ENCODE measurements around the gene LTBP1. TPM values are rescaled to one million over a fixed set of nuclear protein-coding genes. Genes with fewer than 3 reads are reported as not detected.

The LTBP1 gene
- total RNA-seq, 1 donor from 2014 or later, result 0.07 TPM

GRCh38 chr2:32940316-32940997, 6.3 kb upstream of the LTBP1 start:
- ATAC-seq (ENCODE audit: low read depth) (no peak), DNase-seq (no peak)
- ChIA-PET CTCF (no interaction called here), POLR2A (no interaction called here)
- Mint-ChIP-seq H3K36me3 (ENCODE audit: low read depth) (no peaks in the 10 kb centered on the region), H3K9me3 (no peaks in the 10 kb centered on the region), H3K4me3 (no peak overlapping the region), H3K27ac (no peak overlapping the region), H3K27me3 (peaks cover 15% of the 10 kb centered on the region), H3K4me1 (no peaks in the 10 kb centered on the region)
- intact Hi-C loops (cut with micrococcal nuclease), result no loop called here
- TF ChIP-seq CTCF (IDR thresholded peaks at IDR 0.05), result no peak

GRCh38 chr2:32941944-32942690, 4.6 kb upstream of the LTBP1 start:
- no peak overlapping the region for H3K4me3 Mint-ChIP-seq
- TF ChIP-seq CTCF (IDR thresholded peaks at IDR 0.05), result no peak
- no peak for DNase-seq
- ChIA-PET CTCF (no interaction called here), POLR2A (no interaction called here)
- no peaks in the 10 kb centered on the region for H3K9me3 Mint-ChIP-seq
- H3K27me3 Mint-ChIP-seq, result peaks cover 12% of the 10 kb centered on the region
- no peak overlapping the region for H3K27ac Mint-ChIP-seq
- H3K4me1 Mint-ChIP-seq, result peaks cover 5% of the 10 kb centered on the region
- intact Hi-C loops (cut with micrococcal nuclease), result no loop called here
- no peak for ATAC-seq (ENCODE audit: low read depth)
- H3K36me3 Mint-ChIP-seq (ENCODE audit: low read depth), result no peaks in the 10 kb centered on the region

- ATAC-seq (ENCODE audit: low read depth) (no peak), DNase-seq (no peak)
- Mint-ChIP-seq H3K9me3 (no peaks in the 10 kb centered on the region), H3K27ac (no peak overlapping the region), H3K4me1 (peaks cover 7% of the 10 kb centered on the region), H3K4me3 (no peak overlapping the region), H3K36me3 (ENCODE audit: low read depth) (no peaks in the 10 kb centered on the region), H3K27me3 (peaks cover 13% of the 10 kb centered on the region)
- CTCF ChIA-PET, result no interaction called here
- TF ChIP-seq CTCF (IDR thresholded peaks at IDR 0.05), result no peak
- intact Hi-C loops (cut with micrococcal nuclease), result no loop called here
- POLR2A ChIA-PET, result no interaction called here
Measured at GRCh38 chr2:32942793-32943485, 3.8 kb upstream of the LTBP1 start.

GRCh38 chr2:32945286-32945685, 1.5 kb upstream of the LTBP1 start:
- no peaks in the 10 kb centered on the region for H3K9me3 Mint-ChIP-seq
- CTCF ChIA-PET, result interaction anchor here (0.6 kb wide), 1 partner anchor 38 kb away, joined by 3 read pairs; no protein-coding TSS in a partner anchor
- H3K27me3 Mint-ChIP-seq, result peaks cover 29% of the 10 kb centered on the region
- no peak overlapping the region for H3K4me3 Mint-ChIP-seq
- POLR2A ChIA-PET, result interaction anchor here (0.7 kb wide), 1 partner anchor 329 kb away, joined by 3 read pairs; no protein-coding TSS in a partner anchor
- no peaks in the 10 kb centered on the region for H3K36me3 Mint-ChIP-seq (ENCODE audit: low read depth)
- no peak overlapping the region for H3K27ac Mint-ChIP-seq
- H3K4me1 Mint-ChIP-seq, result peaks cover 9% of the 10 kb centered on the region
- DNase-seq, result no peak
- TF ChIP-seq CTCF (IDR thresholded peaks at IDR 0.05), result no peak
- ATAC-seq (ENCODE audit: low read depth), result no peak
- intact Hi-C loops (cut with micrococcal nuclease), result loop anchor here (5.0 kb wide), 3 partner anchors 327 to 652 kb away; partner anchors contain the start of gene FAM98A

- no peak for TF ChIP-seq CTCF (IDR thresholded peaks at IDR 0.05)
- DNase-seq (peak; percentile 25), ATAC-seq (ENCODE audit: low read depth) (peak; percentile 9)
- intact Hi-C loops (cut with micrococcal nuclease), result loop anchor here (5.0 kb wide), 3 partner anchors 325 to 650 kb away; partner anchors contain the start of gene FAM98A
- CTCF ChIA-PET, result no interaction called here
- Mint-ChIP-seq H3K36me3 (ENCODE audit: low read depth) (no peaks in the 10 kb centered on the region), H3K4me1 (peaks cover 21% of the 10 kb centered on the region), H3K9me3 (no peaks in the 10 kb centered on the region), H3K27ac (no peak overlapping the region), H3K4me3 (no peak overlapping the region), H3K27me3 (peaks cover 29% of the 10 kb centered on the region)
- POLR2A ChIA-PET, result no interaction called here
Measured at GRCh38 chr2:32947076-32947483, 327 bp downstream of the LTBP1 start.

Measured in activated B cell treated with CpG ODN at 0.5 μM for 24 hours (primary cell).